IPS-20b (cell line): ENCODE measurements around the gene KLHL30.

Experiments
- H3K27ac ChIP-seq: one replicate; pipeline ENCODE4 v1.5.1; 2013; ENCODE audit warnings: low read length
- H3K27me3 ChIP-seq: 2 replicates; pipeline ENCODE4 v1.6.1; 2013; ENCODE audit warnings: mild to moderate bottlenecking, low read length, inconsistent platforms; ENCODE audit not compliant: insufficient read depth
- H3K36me3 ChIP-seq: 2 replicates; pipeline ENCODE4 v1.6.1; 2013; ENCODE audit warnings: low read depth, mild to moderate bottlenecking, inconsistent platforms, low read length, moderate library complexity; ENCODE audit not compliant: insufficient read depth
- H3K4me1 ChIP-seq: 2 replicates; pipeline ENCODE4 v1.6.1; 2013; ENCODE audit warnings: mild to moderate bottlenecking, control low read depth, inconsistent platforms, low read length, moderate library complexity; ENCODE audit not compliant: insufficient read depth
- H3K4me3 ChIP-seq: 2 replicates; pipeline ENCODE4 v1.5.1; 2013; ENCODE audit warnings: mild to moderate bottlenecking, low read length, inconsistent platforms
- H3K9ac ChIP-seq: 2 replicates; pipeline ENCODE4 v1.6.1; 2013; ENCODE audit warnings: low read depth, mild to moderate bottlenecking, inconsistent platforms, low read length, moderate library complexity
- H3K9me3 ChIP-seq: 2 replicates; pipeline ENCODE4 v1.6.1; 2013; ENCODE audit warnings: mild to moderate bottlenecking, low read depth, low read length, inconsistent platforms; ENCODE audit not compliant: insufficient read depth

Gene KLHL30

DNA sequence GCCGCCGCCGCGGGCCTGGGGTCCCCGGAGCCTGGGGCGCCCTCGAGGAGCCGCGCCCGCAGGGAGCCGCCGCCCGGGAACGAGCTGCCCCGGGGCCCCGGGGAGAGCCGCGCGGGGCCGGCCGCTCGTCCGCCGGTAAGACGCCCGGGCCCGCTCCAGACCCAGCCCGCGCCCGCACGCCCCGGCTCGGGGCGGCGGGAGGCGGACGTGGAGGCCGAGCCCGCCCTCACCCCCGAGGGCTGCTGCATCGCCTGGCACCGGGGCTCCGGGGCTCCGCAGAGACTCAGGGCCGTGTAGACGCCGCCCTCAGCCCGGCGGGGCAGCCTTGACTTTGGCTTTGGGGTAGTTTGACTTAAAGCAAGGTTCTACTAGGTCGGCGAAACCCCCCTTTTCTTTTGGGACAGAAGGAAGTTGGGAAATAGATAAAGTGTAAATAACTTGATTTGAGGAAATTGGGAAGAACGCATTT is 20.6 kb downstream of the KLHL30 start:
- Histone ChIP-seq H3K9ac (no peak overlapping the region), H3K4me3 (peak overlapping the region; percentile 60; the same call in 1 of the 2 replicates), H3K27ac (no peak overlapping the region), H3K4me1 (peaks cover 3% of the 10 kb centered on the region; the same call in 1 of the 2 replicates), H3K9me3 (no peaks in the 10 kb centered on the region), H3K36me3 (no peaks in the 10 kb centered on the region), H3K27me3 (peaks cover 71% of the 10 kb centered on the region)

DNA sequence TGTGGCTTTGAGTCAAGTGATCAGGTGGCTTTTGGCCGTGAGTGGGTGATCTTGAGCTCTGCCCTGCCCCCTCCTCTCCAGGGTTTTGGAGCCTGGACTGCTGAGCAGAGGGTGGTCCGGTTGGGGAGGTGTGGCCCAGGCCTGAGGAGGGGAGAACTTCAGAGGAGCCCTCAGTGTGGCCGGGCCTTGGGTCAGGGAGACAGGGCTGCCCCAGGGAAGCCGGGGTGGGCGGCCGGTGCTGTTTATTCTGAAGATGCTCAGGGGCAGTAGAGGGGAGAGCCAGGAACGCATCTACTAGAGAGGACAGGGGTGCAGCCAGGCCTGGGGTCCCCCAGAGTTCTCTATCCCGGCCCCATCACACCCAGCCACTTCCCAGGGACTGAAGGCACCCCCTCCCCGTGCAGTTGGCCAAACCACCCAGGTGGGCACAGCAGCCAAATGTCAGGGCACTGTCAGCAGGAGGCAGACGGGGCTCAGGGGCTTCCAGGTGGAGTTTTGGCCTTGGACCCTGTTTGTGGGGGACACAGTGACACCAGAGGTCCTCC is 21.3 kb downstream of the KLHL30 start:
- H3K9ac ChIP-seq, result no peak overlapping the region
- peak overlapping the region; percentile 60; the same call in 1 of the 2 replicates for H3K4me3 ChIP-seq
- no peaks in the 10 kb centered on the region for H3K36me3 ChIP-seq
- H3K27me3 ChIP-seq, result peaks cover 77% of the 10 kb centered on the region
- peaks cover 3% of the 10 kb centered on the region; the same call in 1 of the 2 replicates for H3K4me1 ChIP-seq
- no peaks in the 10 kb centered on the region for H3K9me3 ChIP-seq
- H3K27ac ChIP-seq, result no peak overlapping the region

DNA sequence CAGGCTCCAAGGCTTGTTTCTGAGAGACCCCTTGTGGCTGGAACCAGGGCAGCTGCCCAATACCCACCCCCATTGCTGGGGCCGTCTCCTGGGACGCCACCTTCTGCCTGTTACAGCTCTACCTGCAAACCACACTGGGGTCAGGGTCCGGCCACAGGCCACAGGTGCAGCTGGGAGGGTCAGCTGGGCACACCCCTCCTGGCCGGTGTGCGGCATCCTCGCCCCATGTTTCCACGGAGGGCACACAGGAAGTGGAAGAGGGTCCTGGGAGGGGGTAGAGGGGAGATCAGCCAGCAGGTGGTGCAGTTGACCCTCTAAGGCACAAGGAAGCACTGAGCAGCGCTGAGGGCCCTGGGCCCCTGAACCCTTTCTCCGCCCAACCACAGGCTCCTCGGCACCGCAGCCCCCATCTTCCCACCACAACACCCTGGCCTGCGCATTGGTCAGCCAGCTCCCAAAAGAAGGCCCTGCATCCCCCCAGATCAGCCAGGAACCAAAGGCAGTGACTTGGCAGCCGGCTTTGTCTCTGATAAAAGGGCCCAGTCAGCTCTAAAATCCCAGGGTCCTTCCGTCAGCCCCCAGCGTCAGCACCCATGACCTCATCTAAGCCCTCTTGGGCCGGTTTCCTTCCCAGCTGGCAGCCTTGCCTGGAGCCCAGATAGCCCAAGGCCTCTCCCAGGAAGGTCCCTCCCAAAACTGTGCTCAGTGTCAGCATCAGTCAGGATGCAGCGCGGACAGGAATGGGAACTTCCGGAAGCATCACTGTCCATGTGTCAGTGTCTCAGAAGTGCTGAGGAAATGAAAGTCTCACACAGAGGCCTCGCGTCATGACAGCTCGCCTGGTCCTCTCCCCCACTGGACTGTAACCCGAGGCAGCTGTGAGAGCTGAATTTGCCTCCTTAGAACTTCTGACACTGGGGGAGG is 22.0 kb downstream of the KLHL30 start:
- no peak overlapping the region for H3K27ac ChIP-seq
- no peak overlapping the region for H3K4me3 ChIP-seq
- H3K9me3 ChIP-seq, result no peaks in the 10 kb centered on the region
- H3K36me3 ChIP-seq, result no peaks in the 10 kb centered on the region
- H3K9ac ChIP-seq, result no peak overlapping the region
- H3K27me3 ChIP-seq, result peaks cover 85% of the 10 kb centered on the region
- H3K4me1 ChIP-seq, result peaks cover 3% of the 10 kb centered on the region; the same call in 1 of the 2 replicates

DNA sequence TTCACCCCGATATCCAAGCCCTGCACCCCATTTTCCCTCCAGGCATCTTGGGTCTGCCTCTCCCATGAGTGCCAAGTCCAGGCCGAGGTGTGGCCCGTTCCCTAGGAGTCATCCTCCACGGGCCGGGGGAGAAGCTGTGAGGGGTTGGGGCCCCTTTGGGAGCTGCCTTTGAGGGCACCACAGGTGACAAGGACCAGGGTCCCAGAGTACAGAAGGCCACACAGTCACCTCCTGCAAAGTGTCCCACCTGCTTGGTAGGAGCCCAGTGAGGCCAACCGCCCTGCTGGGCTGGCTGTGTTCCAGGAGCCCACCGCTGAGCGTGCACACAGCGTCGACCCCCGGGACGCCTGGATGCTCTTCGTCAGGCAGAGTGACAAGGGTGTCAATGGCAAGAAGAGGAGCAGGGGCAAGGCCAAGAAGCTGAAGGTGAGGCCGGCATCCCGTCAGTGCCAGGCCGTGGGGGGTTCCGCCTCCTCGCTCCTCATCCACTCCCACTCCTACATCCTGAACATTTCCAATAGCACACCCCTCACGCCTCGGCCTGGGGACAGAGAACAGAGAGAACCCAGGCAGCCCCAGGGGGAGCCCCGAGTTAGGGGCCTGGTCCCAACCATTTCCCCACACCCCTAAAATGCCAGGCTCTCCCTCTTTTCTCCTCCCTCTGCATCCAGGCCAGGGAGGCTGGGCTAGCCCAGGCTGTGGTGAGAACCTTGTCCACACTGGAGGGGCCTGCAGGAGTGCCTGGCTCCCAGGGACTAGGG is 23.0 kb downstream of the KLHL30 start:
- no peaks in the 10 kb centered on the region for H3K9me3 ChIP-seq
- peaks cover 3% of the 10 kb centered on the region; the same call in 1 of the 2 replicates for H3K4me1 ChIP-seq
- no peak overlapping the region for H3K9ac ChIP-seq
- H3K27ac ChIP-seq, result no peak overlapping the region
- H3K4me3 ChIP-seq, result no peak overlapping the region
- H3K27me3 ChIP-seq, result peaks cover 94% of the 10 kb centered on the region
- no peaks in the 10 kb centered on the region for H3K36me3 ChIP-seq

DNA sequence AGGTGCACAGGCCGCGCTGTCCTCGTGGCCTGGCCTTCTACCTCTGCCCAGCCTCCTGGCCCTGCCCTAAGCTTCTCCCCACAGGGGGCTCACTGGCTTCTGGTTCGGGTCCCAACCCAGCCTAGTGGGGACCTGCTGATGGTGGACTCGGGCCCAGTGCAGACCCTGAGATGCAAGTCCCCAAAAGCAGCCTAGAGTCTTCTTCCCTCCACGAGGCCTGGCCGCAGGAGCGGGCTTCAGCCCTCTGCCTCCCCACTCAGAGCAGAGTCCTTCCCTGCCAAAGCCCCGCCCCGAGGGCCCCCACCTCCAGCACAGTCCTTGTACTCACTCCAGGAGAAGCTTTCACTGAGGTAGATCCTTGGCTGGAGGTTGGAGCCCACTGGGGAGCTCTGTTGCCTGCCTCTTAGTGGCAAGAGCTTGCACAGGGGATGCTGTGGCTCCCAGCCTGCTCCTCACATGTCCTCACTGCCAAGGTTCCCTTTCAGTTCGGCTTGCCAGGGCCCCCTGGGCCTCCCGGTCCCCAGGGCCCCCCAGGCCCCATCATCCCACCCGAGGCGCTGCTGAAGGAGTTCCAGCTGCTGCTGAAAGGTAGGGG is 23.9 kb downstream of the KLHL30 start:
- Histone ChIP-seq H3K4me3 (no peak overlapping the region), H3K36me3 (no peaks in the 10 kb centered on the region), H3K27ac (no peak overlapping the region), H3K9me3 (no peaks in the 10 kb centered on the region), H3K4me1 (peaks cover 3% of the 10 kb centered on the region; the same call in 1 of the 2 replicates), H3K9ac (no peak overlapping the region), H3K27me3 (peaks cover 86% of the 10 kb centered on the region)

DNA sequence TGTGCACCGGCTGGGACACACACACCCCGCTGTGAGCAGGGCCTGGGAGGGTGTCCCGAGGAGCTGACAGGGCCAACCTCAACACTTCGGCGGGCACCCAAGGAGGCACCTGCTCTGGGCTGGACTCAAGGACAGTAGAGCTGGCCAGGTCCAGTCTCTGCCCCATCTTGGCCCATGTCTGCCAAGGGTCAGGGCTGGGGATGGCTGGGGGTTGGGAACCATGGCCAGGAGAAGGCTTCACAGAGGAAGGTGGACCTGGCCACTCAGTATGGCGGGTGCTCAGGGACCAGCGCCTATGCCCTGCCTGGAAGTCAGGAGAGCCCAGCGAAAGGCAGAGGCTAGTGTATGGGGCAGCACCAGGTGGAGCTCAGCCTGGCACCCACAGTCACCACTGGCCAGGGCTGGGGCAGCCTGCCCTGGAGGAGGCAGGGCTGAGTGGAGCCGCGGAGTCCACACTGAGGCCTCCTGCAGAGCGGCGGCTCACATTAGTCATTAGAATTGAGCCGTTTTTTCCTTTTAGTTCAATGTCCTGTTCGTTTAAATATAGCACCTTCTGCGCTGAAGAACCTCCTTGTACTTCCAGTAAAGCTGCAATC is 24.5 kb downstream of the KLHL30 start:
- no peak overlapping the region for H3K9ac ChIP-seq
- H3K27me3 ChIP-seq, result peaks cover 80% of the 10 kb centered on the region
- no peaks in the 10 kb centered on the region; the same call in 1 of the 2 replicates for H3K36me3 ChIP-seq
- no peaks in the 10 kb centered on the region for H3K9me3 ChIP-seq
- peaks cover 3% of the 10 kb centered on the region; the same call in 1 of the 2 replicates for H3K4me1 ChIP-seq
- peak overlapping the region; percentile 51; the same call in 1 of the 2 replicates for H3K4me3 ChIP-seq
- H3K27ac ChIP-seq, result no peak overlapping the region

DNA sequence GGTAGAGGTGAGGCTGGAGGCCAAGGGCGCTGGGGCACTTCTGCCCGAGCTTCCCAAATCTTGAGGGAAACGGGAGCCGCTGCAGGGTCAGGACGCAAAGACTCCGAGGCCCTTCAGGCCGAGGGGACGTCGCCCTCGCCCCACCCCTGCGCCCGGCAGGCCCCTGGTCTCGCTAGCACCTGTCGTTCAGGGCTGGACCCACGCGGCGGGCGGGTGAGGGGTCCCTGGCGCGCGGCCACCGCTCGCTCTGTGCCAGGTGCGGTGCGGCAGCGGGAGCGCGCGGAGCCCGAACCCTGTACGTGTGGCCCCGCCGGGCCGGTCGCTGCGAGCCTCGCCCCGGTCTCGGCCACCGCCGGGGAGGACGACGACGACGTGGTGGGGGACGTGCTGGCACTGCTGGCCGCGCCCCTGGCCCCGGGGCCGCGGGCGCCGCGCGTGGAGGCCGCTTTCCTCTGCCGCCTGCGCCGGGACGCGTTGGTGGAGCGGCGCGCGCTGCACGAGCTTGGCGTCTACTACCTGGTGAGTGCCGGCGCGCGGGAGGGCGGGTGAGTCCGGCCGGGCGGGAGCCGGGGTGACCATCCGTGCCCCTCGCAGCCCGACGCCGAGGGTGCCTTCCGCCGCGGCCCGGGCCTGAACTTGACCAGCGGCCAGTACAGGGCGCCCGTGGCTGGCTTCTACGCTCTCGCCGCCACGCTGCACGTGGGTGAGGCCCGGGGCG is 25.2 kb downstream of the KLHL30 start:
- no peak overlapping the region for H3K27ac ChIP-seq
- H3K4me3 ChIP-seq, result peak overlapping the region; percentile 51; the same call in 1 of the 2 replicates
- no peaks in the 10 kb centered on the region for H3K9me3 ChIP-seq
- no peak overlapping the region for H3K9ac ChIP-seq
- peaks cover 74% of the 10 kb centered on the region for H3K27me3 ChIP-seq
- peaks cover under 1% of the 10 kb centered on the region; the same call in 1 of the 2 replicates for H3K36me3 ChIP-seq
- H3K4me1 ChIP-seq, result peaks cover 3% of the 10 kb centered on the region; the same call in 1 of the 2 replicates

DNA sequence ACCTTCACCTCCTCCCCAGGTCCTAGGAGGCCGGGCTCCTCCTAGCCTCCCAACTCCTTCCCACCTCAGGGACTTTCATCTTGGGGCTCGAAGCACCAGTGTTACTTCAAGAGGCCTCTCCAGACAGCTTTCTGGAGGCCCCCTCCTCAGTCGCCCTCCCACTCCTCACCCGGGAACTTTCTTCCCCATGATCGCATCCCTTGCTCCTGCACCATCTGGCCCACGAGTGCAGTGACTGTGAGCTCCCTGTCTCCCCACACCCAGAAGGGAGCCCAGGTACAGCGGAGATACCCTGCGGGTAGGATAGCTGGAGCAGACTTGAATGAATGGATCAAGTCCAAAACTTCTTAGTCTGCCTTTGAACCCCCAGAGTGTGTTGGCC is 26.4 kb downstream of the KLHL30 start:
- H3K4me3 ChIP-seq, result no peak overlapping the region
- no peaks in the 10 kb centered on the region for H3K4me1 ChIP-seq
- no peak overlapping the region for H3K9ac ChIP-seq
- H3K9me3 ChIP-seq, result no peaks in the 10 kb centered on the region
- H3K27me3 ChIP-seq, result peaks cover 65% of the 10 kb centered on the region
- peaks cover 13% of the 10 kb centered on the region for H3K36me3 ChIP-seq
- H3K27ac ChIP-seq, result no peak overlapping the region

DNA sequence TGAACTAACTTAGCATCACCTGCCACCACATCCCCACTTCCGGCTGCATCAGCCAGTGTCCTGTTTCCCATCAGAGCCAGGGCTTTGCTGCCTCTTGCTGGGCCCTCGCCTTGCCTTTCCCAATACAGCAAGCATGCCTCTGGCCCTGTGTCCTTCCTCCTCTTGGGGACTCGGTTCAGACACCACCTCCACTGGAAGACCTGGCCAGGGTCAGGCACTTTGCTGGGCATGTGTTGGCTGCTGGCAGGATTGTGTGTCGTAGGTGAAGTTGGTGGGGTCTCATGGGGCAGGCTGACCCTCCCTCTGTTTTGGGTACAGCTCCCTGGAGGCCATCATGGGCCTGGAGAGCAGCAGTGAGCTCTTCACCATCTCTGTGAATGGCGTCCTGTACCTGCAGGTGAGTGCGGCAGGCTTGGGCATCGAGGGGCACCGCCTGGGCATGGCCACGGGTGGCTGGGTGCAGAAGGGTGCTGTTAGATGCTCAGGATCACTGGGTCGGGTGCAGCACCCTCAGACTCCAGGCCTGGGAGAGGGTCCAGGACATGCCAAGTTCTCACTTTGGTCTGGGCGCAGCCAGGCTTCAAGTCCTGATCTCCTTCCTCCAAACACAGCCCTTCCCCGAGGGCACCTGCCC is 26.9 kb downstream of the KLHL30 start:
- peaks cover 18% of the 10 kb centered on the region for H3K36me3 ChIP-seq
- H3K4me3 ChIP-seq, result no peak overlapping the region
- H3K4me1 ChIP-seq, result no peaks in the 10 kb centered on the region
- H3K9ac ChIP-seq, result no peak overlapping the region
- no peaks in the 10 kb centered on the region for H3K9me3 ChIP-seq
- peaks cover 60% of the 10 kb centered on the region for H3K27me3 ChIP-seq
- no peak overlapping the region for H3K27ac ChIP-seq
